K562 (cell line): Measurements from ENCODE around the gene COX18. TPM values are rescaled to one million over a fixed set of nuclear protein-coding genes. Genes with fewer than 3 reads are reported as not detected.

Experiments
- ATAC-seq: fragments of 200-7000 bp; cut with Tn5 transposase; 3 replicates; pipeline ENCODE4 v1.9.1; 2020; ENCODE audit warnings: moderate library complexity
- BruUV-seq: library from RNA; stranded (reverse); fragments of 400-500 nt; replicated peaks from 2 replicates; lab custom pipeline; 2021; lab: Mats Ljungman, UMichigan
- CTCF ChIA-PET: fragments of 300-600 bp; formaldehyde crosslinking; extraction: SDS; loops from one replicate; lab custom pipeline; 2021; ENCODE audit warnings: low intra/inter-chr PET ratio; lab: Yijun Ruan, JAX
- POLR2A ChIA-PET: fragments of 300-600, 350-650 bp; sonication (Branson Sonifier 250); formaldehyde crosslinking; extraction: SDS; loops from one replicate; lab custom pipeline; 2021; ENCODE audit warnings: antibody characterized with exemption, inconsistent platforms; lab: Yijun Ruan, JAX
- DNase-seq, 4 experiments: peaks; one replicate each; pipeline versions ENCODE4 v3.0.0 to v3.0.0-alpha.2; 2011 to 2018; ENCODE audit warnings: low spot score in 3 of 4, mixed read lengths in 3 of 4; ENCODE audit errors: extremely low read depth in 1 of 4
- FAIRE-seq: peaks from 2 replicates; lab custom pipeline; 2011; peaks lifted over from hg19 to GRCh38; lab: Jason Lieb, UNC
- H2AFZ ChIP-seq: 2 replicates; pipeline ENCODE4 v1.6.0; 2011; ENCODE audit warnings: low read depth, low read length, control low read depth, inconsistent platforms
- H3K27ac ChIP-seq: fragments of 200-600 bp; 3 replicates; pipeline ENCODE4 v1.8.0; 2011; ENCODE audit warnings: low read depth, mild to moderate bottlenecking, control low read depth, inconsistent platforms, low read length, moderate library complexity, mixed read lengths; ENCODE audit errors: extremely low read depth
- H3K27me3 ChIP-seq, 2 experiments: fragments of 300-600 bp in 1 of 2; 2 replicates in 1 of 2; 3 replicates in 1 of 2; pipeline versions ENCODE4 v1.6.0 to v1.8.0; 2011; ENCODE audit warnings: inconsistent platforms in 2 of 2, low read length in 2 of 2, mild to moderate bottlenecking in 1 of 2, mixed read lengths in 1 of 2, moderate library complexity in 1 of 2; ENCODE audit not compliant: control insufficient read depth in 2 of 2, insufficient read depth in 2 of 2
- H3K36me3 ChIP-seq: fragments of 300-600 bp; 3 replicates; pipeline ENCODE4 v1.8.0; 2011; ENCODE audit warnings: mild to moderate bottlenecking, low read length, inconsistent platforms; ENCODE audit not compliant: control insufficient read depth, insufficient read depth
- H3K4me1 ChIP-seq, 2 experiments: fragments of 200-600 bp in 1 of 2; replicated peaks in 1 of 2; 2 replicates in 1 of 2; 3 replicates in 1 of 2; pipeline versions ENCODE4 v1.5.1 to v1.8.0; 2011; ENCODE audit warnings: inconsistent platforms in 2 of 2, low read length in 2 of 2, mild to moderate bottlenecking in 1 of 2, mixed read lengths in 1 of 2, moderate library complexity in 1 of 2; ENCODE audit not compliant: control insufficient read depth in 2 of 2, insufficient read depth in 2 of 2
- H3K4me2 ChIP-seq: 2 replicates; pipeline ENCODE4 v1.6.1; 2011; ENCODE audit warnings: low read length, control low read depth, inconsistent platforms, mixed read lengths; ENCODE audit not compliant: insufficient read depth
- H3K4me3 ChIP-seq: fragments of 200-600 bp; sonication (generic), shearing (Covaris generic); 2 replicates; pipeline ENCODE4 v1.5.1; 2016; ENCODE audit warnings: control low read depth, inconsistent platforms
- H3K79me2 ChIP-seq: fragments of 200-600 bp; 3 replicates; pipeline ENCODE4 v1.8.0; 2011; ENCODE audit warnings: low read length, inconsistent platforms; ENCODE audit not compliant: control insufficient read depth, insufficient read depth
- H3K9ac ChIP-seq, 2 experiments: 2 replicates each; pipeline versions ENCODE4 v1.6.0 to v1.6.1; 2011; ENCODE audit warnings: low read depth in 2 of 2, low read length in 2 of 2, control low read depth in 1 of 2, inconsistent platforms in 1 of 2, mild to moderate bottlenecking in 1 of 2, mixed read lengths in 1 of 2; ENCODE audit not compliant: insufficient read depth in 1 of 2
- H3K9me1 ChIP-seq: one replicate; pipeline ENCODE4 v1.6.0; 2011; ENCODE audit warnings: inconsistent platforms, mild to moderate bottlenecking, low read length, moderate library complexity; ENCODE audit not compliant: control insufficient read depth, insufficient read depth
- H3K9me3 ChIP-seq: replicated peaks from 2 replicates; pipeline ENCODE4 v1.5.1; 2011; ENCODE audit warnings: low read depth, low read length, inconsistent platforms; ENCODE audit not compliant: control insufficient read depth, insufficient read depth
- H4K20me1 ChIP-seq: replicated peaks from 2 replicates; pipeline ENCODE4 v1.6.1; 2011; ENCODE audit warnings: low read length, inconsistent platforms, mixed read lengths; ENCODE audit not compliant: control insufficient read depth, insufficient read depth
- HNRNPL ChIP-seq: fragments of 200-400 bp; formaldehyde crosslinking; IDR thresholded peaks from 2 replicates; pipeline ENCODE4 v1.6.1; 2017; ENCODE audit warnings: low read depth, mild to moderate bottlenecking, low read length
- IRF1 ChIP-seq: sonication (generic); formaldehyde crosslinking; IDR thresholded peaks from 2 replicates; pipeline ENCODE4 v1.8.0; 2022; ENCODE audit warnings: missing genetic modification reagents, mild to moderate bottlenecking, borderline replicate concordance
- MAFF ChIP-seq: IDR thresholded peaks from 2 replicates; pipeline ENCODE4 v1.6.1; 2012; ENCODE audit warnings: low read length, improper control_type of control experiment
- MAFG ChIP-seq: fragments of 450-650 bp; conservative IDR thresholded peaks from 2 replicates; pipeline ENCODE4 v1.6.1; 2016; ENCODE audit warnings: missing genetic modification characterization, missing compliant biosample characterization
- MAFK ChIP-seq: IDR thresholded peaks from 2 replicates; pipeline ENCODE4 v1.6.1; 2011; ENCODE audit warnings: low read length, improper control_type of control experiment
- NFIC ChIP-seq: fragments of 450-650 bp; IDR thresholded peaks from 2 replicates; pipeline ENCODE4 v1.6.1; 2017; ENCODE audit warnings: mild to moderate bottlenecking, inconsistent platforms
- PBX2 ChIP-seq, 2 experiments: IDR thresholded peaks in 1 of 2; conservative IDR thresholded peaks in 1 of 2; 2 replicates each; pipeline ENCODE4 v1.6.1; 2016; ENCODE audit warnings: low read depth in 2 of 2, mild to moderate bottlenecking in 1 of 2, missing compliant biosample characterization in 1 of 2, missing genetic modification characterization in 1 of 2, moderate library complexity in 1 of 2
- SPI1 ChIP-seq: IDR thresholded peaks from 2 replicates; pipeline ENCODE4 v1.6.1; 2011; ENCODE audit warnings: low read depth, low read length, control low read depth, borderline replicate concordance
- ZNF143 ChIP-seq: sonication (generic); formaldehyde crosslinking; IDR thresholded peaks from 2 replicates; pipeline ENCODE4 v1.9.0; 2022; ENCODE audit warnings: mild to moderate bottlenecking, missing genetic modification reagents
- ZNF197 ChIP-seq: fragments of 200-800 bp; sonication (Bioruptor generic); IDR thresholded peaks from 2 replicates; pipeline ENCODE4 v1.6.1; 2016; ENCODE audit warnings: low read depth, missing genetic modification characterization, missing compliant biosample characterization
- ZNF316 ChIP-seq: fragments of 450-650 bp; IDR thresholded peaks from 2 replicates; pipeline ENCODE4 v1.6.1; 2016
- ZNF384 ChIP-seq: IDR thresholded peaks from 2 replicates; pipeline ENCODE4 v1.6.1; 2012; ENCODE audit warnings: low read depth, low read length, improper control_type of control experiment
- WGBS: fragments of 100-300 bp; shearing (Covaris generic); methylation state at CpG from one replicate; pipeline ENCODE4 v1.1.6; 2016; ENCODE audit warnings: low coverage, mixed read lengths; ENCODE audit not compliant: insufficient coverage; ENCODE audit errors: missing lambda C conversion rate; 5-methylcytosine and 5-hydroxymethylcytosine counted together
- in situ Hi-C: fragments of 300-500 bp; cut with MboI; formaldehyde crosslinking; loops from 4 replicates; pipeline ENCODE4 v1.15.0; 2018; ENCODE audit warnings: inconsistent platforms, mixed read lengths
- intact Hi-C: fragments of 100-400 bp; cut with micrococcal nuclease; formaldehyde crosslinking; loops from 2 replicates; pipeline ENCODE4 v1.14.2; 2022
- polyA plus RNA-seq, 8 experiments: library from polyadenylated mRNA; depleted of rRNA in 4 of 8; stranded (reverse) in 5 of 8; unstranded in 3 of 8; fragments of >200 nt; fragmentation: Nextera tagmentation in 2 of 8; fragmentation: Illumina TruSeq in 1 of 8; extraction: Ambion mirVana in 2 of 8; extraction: Trizol in 1 of 8; gene quantifications; 2 replicates each; pipeline versions ENCODE4 v1.2.1 to v1.2.3, GENCODE V29; 2011 to 2014; ENCODE audit warnings: inconsistent platforms in 1 of 8, missing spikeins in 1 of 8
- total RNA-seq, 7 experiments: library from RNA; depleted of rRNA in 6 of 7; stranded (reverse); fragments of >200 nt in 6 of 7; fragmentation: Illumina TruSeq in 2 of 7; extraction: Trizol in 2 of 7; gene quantifications; 2 replicates each; pipeline versions ENCODE4 v1.2.1 to v1.2.3, GENCODE V29; 2011 to 2021; ENCODE audit warnings: low replicate concordance in 1 of 7
- TF ChIP-seq, protein P1 (sequence below): fragments of 450-650 bp; IDR thresholded peaks from 2 replicates; pipeline ENCODE4 v1.6.1; 2016; ENCODE audit warnings: low read depth, mild to moderate bottlenecking, moderate library complexity

The COX18 gene
- total and polyA plus RNA-seq, 9 of the 15 experiments (the other 6 are each of a cell fraction or from before 2014, with no cell fraction given): 7.0 to 21.3 (median 14.7) TPM

DNA sequence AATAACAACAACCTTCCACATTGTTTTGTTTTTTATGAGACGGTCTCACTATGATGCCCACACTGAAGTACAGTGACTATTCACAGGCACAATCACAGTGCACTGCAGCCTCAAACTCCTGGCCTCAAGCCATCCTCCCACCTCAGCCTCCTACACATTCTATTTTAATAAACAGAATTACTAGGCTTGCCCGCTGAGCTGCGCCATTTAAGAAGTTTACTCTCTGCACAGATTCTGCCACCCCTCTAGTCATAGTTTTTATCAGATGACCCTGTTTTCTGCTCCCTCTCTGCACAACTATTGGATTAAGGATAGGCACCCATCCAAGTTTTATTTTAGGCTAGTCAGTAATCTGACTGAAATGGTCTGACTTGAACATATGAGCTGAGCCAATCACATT lies 11.3 kb upstream of the COX18 start:
- ChIA-PET CTCF (no interaction called here), POLR2A (interaction anchor here (2.1 kb wide), 1 partner anchor 10 kb away, joined by 14 read pairs; the partner anchor contains the start of gene COX18)
- no peaks in the 10 kb centered on the region for H3K27me3 ChIP-seq
- no peak overlapping the region for H3K4me2 ChIP-seq
- H3K27ac ChIP-seq: no peak overlapping the region
- H3K4me3 ChIP-seq: no peak overlapping the region
- H3K79me2 ChIP-seq: peaks cover 29% of the 10 kb centered on the region
- no peak for TF ChIP-seq HNRNPL
- 0 out of 2 replicates have a peak, but pooled peaks have one; percentile 13 for TF ChIP-seq NFIC
- FAIRE-seq: no peak
- no peaks in the 10 kb centered on the region for H3K9me3 ChIP-seq
- no peak for DNase-seq
- no peak for ATAC-seq
- in situ Hi-C loops (no loop called here), intact Hi-C loops (no loop called here)
- H2AFZ ChIP-seq: no peak overlapping the region
- no TSS peak for BruUV-seq
- WGBS: 83% methylated on average over 3 of the region's 3 CpGs
- H3K36me3 ChIP-seq: peaks cover 88% of the 10 kb centered on the region
- H3K9me1 ChIP-seq: no peaks in the 10 kb centered on the region
- H4K20me1 ChIP-seq: no peaks in the 10 kb centered on the region
- no peaks in the 10 kb centered on the region for H3K4me1 ChIP-seq
- no peak overlapping the region for H3K9ac ChIP-seq

GRCh38 chr4:73075832-73076231 lies 6.3 kb upstream of the COX18 start:
- H2AFZ ChIP-seq: no peak overlapping the region
- ChIA-PET CTCF (no interaction called here), POLR2A (no interaction called here)
- H3K36me3 ChIP-seq: peaks cover 82% of the 10 kb centered on the region
- H3K4me3 ChIP-seq: no peak overlapping the region
- H3K27ac ChIP-seq: no peak overlapping the region
- H3K9me1 ChIP-seq: no peaks in the 10 kb centered on the region
- intact Hi-C loops: no loop called here
- 97% methylated on average over 3 of the region's 3 CpGs for WGBS
- DNase-seq (no peak), FAIRE-seq (no peak), ATAC-seq (no peak)
- H3K9ac ChIP-seq: no peak overlapping the region
- H3K79me2 ChIP-seq: peaks cover 8% of the 10 kb centered on the region; the same call in 1 of the 3 replicates
- no peak overlapping the region for H3K4me2 ChIP-seq
- no peaks in the 10 kb centered on the region for H3K9me3 ChIP-seq
- no peaks in the 10 kb centered on the region; a peak in 1 of 5 replicates for H3K4me1 ChIP-seq
- H3K27me3 ChIP-seq: no peaks in the 10 kb centered on the region
- in situ Hi-C loops: no loop called here
- no peaks in the 10 kb centered on the region for H4K20me1 ChIP-seq
- TSS peak; percentile 24 for BruUV-seq
- TF ChIP-seq IRF1 (CRISPR knock-in tag) (no peak), MAFK (peak; percentile 36; the same call in 1 of the 2 replicates), MAFF (peak; percentile 67), ZNF384 (no peak), MAFG (peak; percentile 65), SPI1 (no peak), ZNF316 (peak; percentile 91), ZNF143 (CRISPR knock-in tag) (no peak), PBX2 (CRISPR knock-in tag; IDR thresholded peaks at IDR 0.05; ENCODE audit: low read depth) (no peak), PBX2 (tag; conservative IDR thresholded peaks at IDR 0.05; ENCODE audit: low read depth) (no peak), ZNF197 (CRISPR knock-in tag) (no peak)
- TF ChIP-seq, protein P1, sequence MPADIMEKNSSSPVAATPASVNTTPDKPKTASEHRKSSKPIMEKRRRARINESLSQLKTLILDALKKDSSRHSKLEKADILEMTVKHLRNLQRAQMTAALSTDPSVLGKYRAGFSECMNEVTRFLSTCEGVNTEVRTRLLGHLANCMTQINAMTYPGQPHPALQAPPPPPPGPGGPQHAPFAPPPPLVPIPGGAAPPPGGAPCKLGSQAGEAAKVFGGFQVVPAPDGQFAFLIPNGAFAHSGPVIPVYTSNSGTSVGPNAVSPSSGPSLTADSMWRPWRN: no peak
